ENCODE results near the gene CACNA1S.
A peak's percentile ranks its signal among the peaks of the same experiment; 100 is the strongest.

The CACNA1S gene

DNA sequence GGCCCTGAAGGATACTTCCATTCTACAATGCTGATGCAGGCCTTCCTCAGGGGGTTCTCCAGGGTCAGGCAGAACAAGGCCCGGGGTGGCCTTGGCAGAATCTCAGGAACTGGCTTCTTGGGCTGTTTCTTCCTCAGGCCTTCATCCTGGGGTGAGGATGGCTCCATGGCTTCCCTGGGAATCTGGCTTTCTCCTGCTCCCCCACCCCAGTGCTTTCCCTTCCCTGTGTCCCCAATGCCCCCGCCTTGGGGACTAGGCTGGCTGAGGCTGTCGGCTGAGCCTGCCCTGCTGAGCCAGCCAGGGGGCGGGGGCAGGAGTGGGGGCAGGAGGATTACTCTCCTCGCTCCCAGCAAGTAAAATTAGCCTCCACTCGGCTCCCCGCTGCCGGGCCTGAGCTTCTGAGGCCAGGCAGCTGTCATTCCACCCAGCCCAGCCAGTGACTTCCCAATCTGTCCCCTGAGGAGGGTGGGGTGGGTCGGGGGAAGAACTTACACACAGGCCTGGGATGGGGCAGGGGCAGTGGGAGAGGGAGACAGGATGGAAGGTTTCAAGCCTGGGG, at the start of gene CACNA1S:
Gene CACNA1S (minus strand): TSS at position 254 of the 559 bp plus-strand sequence. CDS start 87 bp downstream, at position 167.
- no peak for DNase-seq (ENCODE audit: low read depth)

- DNase-seq (ENCODE audit: low read depth): no peak
Observed at GRCh38 chr1:201157949-201158348, 45.7 kb upstream of the CACNA1S start.

DNA sequence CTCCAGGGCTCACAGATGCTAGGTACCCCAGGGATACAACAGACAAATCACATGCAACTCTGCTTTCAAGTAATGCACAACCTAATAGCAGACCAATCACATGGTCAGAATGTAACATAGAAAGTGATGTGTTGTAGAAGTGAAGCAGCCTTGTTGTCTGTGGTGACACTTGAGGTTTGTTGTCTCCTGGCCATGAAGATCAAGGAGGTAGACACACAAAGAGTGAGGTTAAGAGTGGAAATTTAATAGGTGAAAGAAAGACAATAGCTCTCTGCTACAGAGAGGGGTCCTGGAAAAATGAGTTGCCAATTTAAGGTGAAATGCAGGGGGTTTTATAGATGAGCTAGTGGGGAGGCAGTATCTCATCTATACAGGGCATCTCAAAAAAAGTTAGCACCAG, 44.6 kb upstream of the CACNA1S start:
- no peak for DNase-seq (ENCODE audit: low read depth)

DNA sequence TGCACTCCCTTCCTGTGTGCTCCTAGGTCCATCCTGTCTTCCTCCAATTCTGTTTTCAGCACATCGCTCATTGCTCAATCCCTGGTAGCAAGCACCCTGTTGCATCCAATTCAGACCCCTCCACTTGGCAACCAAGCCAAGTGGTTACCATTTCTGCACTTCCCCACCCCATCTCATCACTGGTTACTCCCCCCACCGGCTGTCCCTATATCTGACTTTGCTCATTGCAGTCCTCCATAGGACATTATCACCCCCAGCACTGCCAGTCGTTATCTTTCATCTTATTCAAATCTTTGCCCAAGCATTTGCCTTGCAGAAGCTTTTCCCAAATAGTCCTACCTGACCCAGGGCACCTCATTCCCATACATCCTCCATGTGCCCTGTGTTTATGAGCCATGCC, 44.1 kb upstream of the CACNA1S start:
- DNase-seq (ENCODE audit: low read depth): no peak

DNA sequence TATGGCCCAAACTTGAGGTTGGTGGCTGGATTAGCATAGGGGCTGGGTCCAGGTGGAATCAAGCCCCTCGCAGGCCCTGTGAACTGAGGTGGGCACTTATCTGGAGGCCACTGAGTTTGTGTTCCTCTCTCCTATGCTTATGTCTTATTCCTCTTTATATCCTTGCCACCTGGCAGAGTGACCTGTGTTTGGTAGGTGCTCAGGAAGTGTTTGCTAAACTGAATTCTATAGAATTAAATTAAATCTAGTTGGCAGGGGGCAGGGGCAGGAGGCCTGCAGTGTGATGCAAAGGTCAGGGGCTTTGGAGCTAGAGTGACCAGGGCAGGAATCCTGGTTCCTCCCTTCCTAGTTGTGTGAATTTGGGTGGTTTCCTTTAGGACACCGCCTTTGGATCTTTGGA, 43.1 kb upstream of the CACNA1S start:
- DNase-seq (ENCODE audit: low read depth): no peak

DNA sequence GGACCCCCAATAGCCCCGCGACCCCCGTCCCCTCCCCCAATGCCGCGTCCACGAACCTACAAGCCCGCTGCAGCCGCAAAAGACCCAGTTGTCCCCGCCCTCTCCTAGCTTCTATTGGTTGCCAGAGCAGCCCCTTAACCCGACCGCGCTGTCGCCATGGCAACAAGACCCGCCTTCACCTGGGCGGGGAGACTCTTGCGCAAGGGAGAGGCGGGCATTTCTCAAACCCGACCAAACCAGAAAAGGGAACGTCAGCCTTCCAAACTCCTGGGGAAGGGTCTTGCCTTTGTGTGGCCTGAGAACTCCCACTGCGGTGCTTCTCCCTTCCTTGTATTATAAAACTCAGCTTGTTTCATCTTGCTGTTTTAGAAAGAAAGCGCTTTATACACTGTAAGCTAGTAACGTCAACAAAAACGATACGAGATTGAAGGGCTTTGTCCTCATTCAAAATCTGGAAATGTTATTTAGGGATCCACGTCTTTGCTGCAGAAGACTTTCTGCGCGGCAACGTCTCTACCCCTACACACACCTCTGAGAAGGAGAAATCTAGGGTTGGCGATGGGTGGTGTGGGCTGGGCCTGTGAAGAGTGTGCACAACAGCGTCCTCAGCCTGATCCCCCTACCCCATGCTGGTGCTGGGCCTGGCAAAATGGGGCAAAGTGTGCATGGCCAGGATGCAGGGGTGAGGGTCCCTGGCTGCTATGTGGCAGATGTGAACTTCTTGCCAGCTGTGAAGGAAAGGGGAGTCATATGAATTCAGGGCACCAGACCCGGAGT, 42.4 kb upstream of the CACNA1S start, which contains the start of gene TMEM9:
Gene TMEM9 (minus strand): TSS at position 86 of the 777 bp plus-strand sequence. CDS start 551 bp downstream, outside the sequence.
- peak; percentile 95 for DNase-seq (ENCODE audit: low read depth)

- DNase-seq (ENCODE audit: low read depth): no peak
Observed at GRCh38 chr1:201153474-201154388, 41.5 kb upstream of the CACNA1S start.

DNA sequence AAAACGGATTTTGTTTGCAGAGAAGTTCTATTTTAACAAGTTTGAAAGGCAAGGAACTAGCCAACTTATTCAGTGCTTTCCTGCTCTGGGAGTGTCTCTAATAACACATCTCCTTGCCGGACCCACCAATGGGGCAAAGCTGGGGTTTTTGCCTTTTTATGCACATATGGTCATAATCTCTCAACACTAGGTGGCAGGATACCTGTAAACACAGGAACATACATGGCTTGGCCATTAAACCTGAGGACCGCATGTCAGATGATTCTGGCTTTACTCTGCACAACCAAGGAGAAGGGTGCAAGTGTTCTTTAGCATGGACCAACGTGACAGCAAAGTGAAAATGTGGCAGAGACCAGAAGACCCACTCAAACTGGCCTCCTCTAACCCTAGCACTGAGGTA, 37.2 kb upstream of the CACNA1S start:
- peak; percentile 73 for DNase-seq (ENCODE audit: low read depth)

DNA sequence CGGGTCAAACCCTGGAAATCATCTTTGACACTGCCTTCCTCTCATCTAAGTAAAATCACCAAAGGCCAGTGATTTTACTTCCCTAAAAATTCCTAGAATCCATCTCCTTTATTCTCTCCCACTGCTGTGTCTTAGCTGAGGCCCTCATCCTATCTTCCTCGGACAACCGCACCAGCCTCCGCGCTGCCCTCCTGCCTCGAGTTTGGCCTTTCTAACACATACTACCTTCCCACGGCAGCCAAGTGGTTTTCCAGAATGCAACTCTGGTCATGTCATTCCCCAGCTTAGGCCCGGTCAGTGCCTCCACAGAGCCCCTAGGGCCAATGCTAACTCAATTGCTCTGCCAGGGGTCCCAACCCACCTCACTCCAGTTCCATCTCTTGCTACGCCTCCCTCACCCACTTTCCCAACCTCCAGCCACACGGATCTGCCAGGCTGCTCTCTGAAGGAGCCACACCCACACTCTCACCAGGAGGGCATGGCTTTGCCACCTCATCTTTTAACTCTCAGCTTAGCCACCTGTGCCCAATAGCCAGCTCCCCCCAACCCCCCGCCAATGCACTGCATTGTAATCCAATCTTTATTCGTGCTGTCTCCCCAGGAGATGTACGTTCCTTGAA, 35.3 kb upstream of the CACNA1S start:
- DNase-seq (ENCODE audit: low read depth): no peak

- DNase-seq (ENCODE audit: low read depth): no peak
Observed at GRCh38 chr1:201146626-201147390, 34.6 kb upstream of the CACNA1S start.

- DNase-seq (ENCODE audit: low read depth): no peak
Observed at GRCh38 chr1:201145816-201146215, 33.6 kb upstream of the CACNA1S start.

GRCh38 chr1:201145132-201145531, 32.9 kb upstream of the CACNA1S start:
- DNase-seq (ENCODE audit: low read depth): no peak

DNA sequence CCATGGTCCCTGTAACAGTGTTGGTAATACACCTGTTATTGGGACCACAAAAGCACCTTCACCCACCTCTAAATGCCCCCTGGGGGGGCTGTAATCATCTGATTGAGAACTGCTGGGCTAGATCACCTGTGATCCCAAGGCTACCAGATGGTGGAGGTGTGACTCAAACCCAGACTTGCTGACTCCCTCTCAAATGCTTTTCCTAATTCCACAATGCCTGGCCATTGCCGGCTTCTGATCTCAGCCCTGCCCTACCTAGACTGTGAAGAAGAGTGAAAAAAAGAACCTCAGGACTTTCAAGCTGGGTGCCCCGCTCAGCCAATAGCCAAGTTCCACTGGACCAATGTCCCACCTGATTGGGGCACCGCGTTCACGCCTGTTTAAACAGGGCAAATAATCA, 32.5 kb upstream of the CACNA1S start:
- no peak for DNase-seq (ENCODE audit: low read depth)

DNA sequence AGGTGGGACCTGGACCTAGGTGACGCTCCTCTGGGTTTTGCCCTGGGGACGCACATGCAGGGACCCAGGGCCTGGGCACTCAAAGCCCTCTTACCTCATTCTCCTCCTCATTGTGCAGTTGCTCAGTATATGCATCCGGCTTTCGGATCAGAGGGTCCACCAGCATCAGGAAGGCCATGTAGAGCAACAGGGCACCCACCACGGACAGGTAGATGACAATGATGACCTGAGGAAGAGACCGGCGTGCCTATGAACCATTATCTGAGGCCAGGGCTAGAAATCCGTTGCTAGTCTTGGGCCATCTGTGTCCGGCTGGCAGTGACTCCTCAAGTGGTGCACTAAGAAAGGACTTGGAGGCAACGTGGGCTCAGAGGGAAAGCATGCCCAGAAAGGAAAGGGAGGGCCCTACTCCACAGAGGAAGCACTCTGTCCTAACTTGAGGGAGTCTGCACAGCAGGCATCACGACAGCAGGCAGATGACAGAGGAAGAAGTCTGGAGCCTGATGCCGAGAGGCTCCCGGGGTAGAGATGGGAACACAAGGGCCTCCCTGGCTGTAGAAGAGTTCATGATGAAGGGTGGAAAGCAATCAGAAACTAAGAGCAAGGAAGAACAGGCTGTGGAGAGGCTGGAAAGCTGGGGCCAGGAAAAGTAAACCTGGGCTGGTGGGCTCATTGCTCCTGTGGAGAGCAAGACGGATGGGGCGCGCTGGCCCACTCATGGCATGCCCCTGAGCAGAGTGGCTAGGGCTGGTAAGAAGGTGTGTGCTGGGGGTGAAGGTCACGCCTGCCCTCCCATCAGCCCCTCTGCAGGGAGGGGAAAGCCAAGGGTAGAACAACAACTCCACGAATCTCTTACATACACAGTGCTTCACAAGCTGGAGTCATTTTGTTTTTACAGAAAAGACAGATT, 31.8 kb upstream of the CACNA1S start:
- DNase-seq (ENCODE audit: low read depth): no peak

- no peak for DNase-seq (ENCODE audit: low read depth)
Observed at GRCh38 chr1:201142849-201143725, 30.9 kb upstream of the CACNA1S start.

DNA sequence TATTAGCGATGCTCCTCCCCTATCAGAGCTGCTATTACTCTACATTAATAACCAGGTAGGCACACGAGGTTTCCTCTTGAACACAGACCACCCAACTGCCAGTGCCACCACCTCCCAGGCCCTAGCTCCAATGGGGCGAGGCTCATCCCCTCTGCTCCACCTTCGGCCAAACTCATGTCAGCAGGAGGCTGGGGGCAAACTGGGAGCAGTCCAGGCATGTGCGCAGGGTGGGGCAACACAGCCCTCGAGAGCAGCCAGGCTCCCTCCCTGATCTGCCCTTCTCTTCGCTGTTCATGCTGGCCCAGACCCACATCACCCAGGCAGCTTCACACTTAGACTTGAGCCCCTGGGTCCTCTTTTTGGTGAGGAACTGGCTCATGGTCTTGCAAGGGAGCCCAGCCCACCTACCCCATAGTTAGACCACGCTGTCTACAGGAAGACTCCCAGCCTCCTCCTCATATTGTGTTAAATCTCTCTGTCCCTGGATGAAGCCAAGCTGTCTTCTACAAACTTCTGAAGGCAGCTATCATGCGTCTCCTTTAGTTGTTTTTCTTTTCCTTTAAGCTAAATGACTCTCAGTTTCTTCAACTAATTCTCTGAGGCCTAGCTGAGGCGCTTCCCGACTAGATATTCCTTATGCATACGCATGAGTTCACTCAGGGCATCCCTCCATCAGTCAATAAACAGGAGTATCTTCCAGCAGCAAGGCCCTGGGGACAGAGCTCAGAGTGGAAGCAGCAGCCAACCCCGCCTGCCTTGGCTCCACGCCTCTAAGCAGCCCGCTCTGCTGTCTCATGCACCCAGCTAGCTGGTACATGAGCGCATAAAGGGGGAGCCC, 30.0 kb upstream of the CACNA1S start:
- no peak for DNase-seq (ENCODE audit: low read depth)

- no peak for DNase-seq (ENCODE audit: low read depth)
Observed at GRCh38 chr1:201141418-201141817, 29.2 kb upstream of the CACNA1S start.

- no peak for DNase-seq (ENCODE audit: low read depth)
Observed at GRCh38 chr1:201140941-201141260, 28.7 kb upstream of the CACNA1S start.
